ENCODE measurements around the gene LACC1. TPM values are rescaled to one million over a fixed set of nuclear protein-coding genes. Genes with fewer than 3 reads are reported as not detected.

Gene LACC1
- total RNA-seq, 1 donor from 2014 or later = 1.7 TPM

DNA sequence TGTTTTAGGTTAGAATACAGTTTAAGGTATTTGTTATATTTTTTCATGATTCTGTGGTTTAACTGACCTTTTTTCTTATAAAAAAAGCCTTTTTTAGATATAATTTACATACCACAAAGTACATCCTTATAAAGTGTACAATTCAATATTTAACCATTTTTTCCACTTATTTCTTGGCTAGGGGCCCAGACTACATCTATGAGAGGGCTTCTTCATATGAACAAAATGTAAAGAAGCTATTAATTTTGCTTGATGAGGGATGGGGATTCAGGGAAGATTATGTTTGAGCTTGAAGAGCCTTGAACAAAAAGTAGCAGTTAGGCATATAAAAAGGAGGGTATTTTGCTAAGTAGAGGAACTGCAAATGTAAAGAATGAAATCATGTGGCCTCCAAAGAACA lies 2.4 kb upstream of the LACC1 start:
- H3K9me3 Mint-ChIP-seq (ENCODE audit: unreplicated experiment) = peaks cover 5% of the 10 kb centered on the region
- H3K36me3 Mint-ChIP-seq (ENCODE audit: unreplicated experiment) = no peaks in the 10 kb centered on the region
- TF ChIP-seq, protein P1, sequence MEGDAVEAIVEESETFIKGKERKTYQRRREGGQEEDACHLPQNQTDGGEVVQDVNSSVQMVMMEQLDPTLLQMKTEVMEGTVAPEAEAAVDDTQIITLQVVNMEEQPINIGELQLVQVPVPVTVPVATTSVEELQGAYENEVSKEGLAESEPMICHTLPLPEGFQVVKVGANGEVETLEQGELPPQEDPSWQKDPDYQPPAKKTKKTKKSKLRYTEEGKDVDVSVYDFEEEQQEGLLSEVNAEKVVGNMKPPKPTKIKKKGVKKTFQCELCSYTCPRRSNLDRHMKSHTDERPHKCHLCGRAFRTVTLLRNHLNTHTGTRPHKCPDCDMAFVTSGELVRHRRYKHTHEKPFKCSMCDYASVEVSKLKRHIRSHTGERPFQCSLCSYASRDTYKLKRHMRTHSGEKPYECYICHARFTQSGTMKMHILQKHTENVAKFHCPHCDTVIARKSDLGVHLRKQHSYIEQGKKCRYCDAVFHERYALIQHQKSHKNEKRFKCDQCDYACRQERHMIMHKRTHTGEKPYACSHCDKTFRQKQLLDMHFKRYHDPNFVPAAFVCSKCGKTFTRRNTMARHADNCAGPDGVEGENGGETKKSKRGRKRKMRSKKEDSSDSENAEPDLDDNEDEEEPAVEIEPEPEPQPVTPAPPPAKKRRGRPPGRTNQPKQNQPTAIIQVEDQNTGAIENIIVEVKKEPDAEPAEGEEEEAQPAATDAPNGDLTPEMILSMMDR (IDR thresholded peaks at IDR 0.05; ENCODE audit: partially characterized antibody, unreplicated experiment) = no peak
- no peak overlapping the region for H3K27ac Mint-ChIP-seq (ENCODE audit: unreplicated experiment)
- H3K27me3 Mint-ChIP-seq (ENCODE audit: unreplicated experiment) = peaks cover 7% of the 10 kb centered on the region
- no peak for DNase-seq
- H3K4me1 Mint-ChIP-seq (ENCODE audit: low read depth, unreplicated experiment) = peaks cover 9% of the 10 kb centered on the region
- no peak overlapping the region for H3K4me3 Mint-ChIP-seq (ENCODE audit: unreplicated experiment)

DNA sequence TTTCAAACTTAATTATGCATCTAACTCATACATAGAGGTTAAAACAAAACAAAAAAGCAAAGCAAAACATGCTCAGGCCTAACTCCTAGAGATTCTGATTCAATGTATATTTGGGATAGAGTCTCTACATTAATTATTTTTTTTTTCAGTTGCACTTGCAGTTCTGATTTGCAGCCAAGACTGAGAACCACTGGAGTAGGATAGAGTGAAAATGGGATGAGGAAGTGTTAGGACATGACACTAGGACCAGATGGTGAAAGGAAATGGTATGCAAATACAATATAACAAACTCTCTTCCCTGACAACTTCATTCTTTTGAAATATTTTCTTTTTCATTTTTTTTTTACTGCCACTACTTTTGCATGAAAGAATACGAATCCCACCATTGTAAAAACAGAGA lies 1.9 kb upstream of the LACC1 start:
- peaks cover 5% of the 10 kb centered on the region for H3K9me3 Mint-ChIP-seq (ENCODE audit: unreplicated experiment)
- H3K4me3 Mint-ChIP-seq (ENCODE audit: unreplicated experiment) = peak overlapping the region; percentile 66
- DNase-seq = no peak
- peaks cover 9% of the 10 kb centered on the region for H3K4me1 Mint-ChIP-seq (ENCODE audit: low read depth, unreplicated experiment)
- H3K36me3 Mint-ChIP-seq (ENCODE audit: unreplicated experiment) = no peaks in the 10 kb centered on the region
- H3K27ac Mint-ChIP-seq (ENCODE audit: unreplicated experiment) = no peak overlapping the region
- peaks cover 7% of the 10 kb centered on the region for H3K27me3 Mint-ChIP-seq (ENCODE audit: unreplicated experiment)
- TF ChIP-seq, protein P1 (IDR thresholded peaks at IDR 0.05; ENCODE audit: partially characterized antibody, unreplicated experiment) = no peak

DNA sequence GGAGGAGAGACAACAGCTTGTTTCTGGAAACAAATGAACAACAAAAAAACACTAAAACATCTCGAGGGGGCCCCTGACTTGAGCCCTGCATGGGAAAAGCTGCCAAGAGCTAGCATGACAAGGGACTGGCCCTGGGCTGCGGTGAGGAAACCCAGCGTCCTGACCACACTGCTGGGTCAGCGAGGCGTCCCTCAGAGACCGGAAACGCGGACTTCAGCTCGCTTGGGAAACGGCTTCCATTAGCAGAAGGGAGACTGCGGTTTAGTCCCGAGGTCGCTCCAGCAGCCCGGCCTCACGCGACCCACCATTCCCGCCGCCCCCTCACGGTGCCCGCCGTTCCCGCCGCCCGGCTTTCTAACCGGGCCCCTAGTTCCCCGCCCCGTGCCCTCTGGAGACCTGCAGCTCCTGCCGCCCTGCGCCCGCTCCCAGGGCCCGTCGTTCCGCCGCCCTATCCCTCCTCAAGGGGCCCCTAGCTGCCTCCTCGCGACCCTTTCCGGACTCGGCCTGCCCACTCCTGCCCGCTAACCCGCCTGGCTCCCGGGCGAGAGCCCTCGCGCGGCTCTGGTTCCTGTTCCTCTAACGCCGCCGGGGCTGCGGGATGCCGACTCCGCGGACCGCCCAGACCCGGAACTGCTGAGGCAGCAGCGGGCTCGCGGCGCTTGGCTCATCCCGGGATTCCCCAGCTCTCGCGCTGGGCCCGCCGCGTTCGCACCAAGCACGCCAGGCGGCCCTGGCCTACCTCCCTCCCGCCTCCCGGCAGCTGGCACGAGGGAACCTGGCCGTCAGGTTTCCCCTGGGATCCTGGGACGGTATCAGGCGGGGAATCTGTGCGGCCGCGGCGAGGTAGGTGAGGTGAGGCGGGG lies 581 bp upstream of the LACC1 start, which contains the start of gene CCDC122:
Gene CCDC122 (minus strand): TSS at position 849 of the 863 bp plus-strand sequence. CDS start 10,364 bp downstream, outside the sequence.
- H3K27ac Mint-ChIP-seq (ENCODE audit: unreplicated experiment) = peak within 1 kb of the TSS; percentile 73
- peaks cover 7% of the 10 kb centered on the region for H3K27me3 Mint-ChIP-seq (ENCODE audit: unreplicated experiment)
- no peaks in the 10 kb centered on the region for H3K36me3 Mint-ChIP-seq (ENCODE audit: unreplicated experiment)
- H3K4me1 Mint-ChIP-seq (ENCODE audit: low read depth, unreplicated experiment) = peaks cover 9% of the 10 kb centered on the region
- TF ChIP-seq, protein P1 (IDR thresholded peaks at IDR 0.05; ENCODE audit: partially characterized antibody, unreplicated experiment) = no peak
- peaks cover 5% of the 10 kb centered on the region for H3K9me3 Mint-ChIP-seq (ENCODE audit: unreplicated experiment)
- DNase-seq = peak; percentile 80
- peak within 1 kb of the TSS; percentile 87 for H3K4me3 Mint-ChIP-seq (ENCODE audit: unreplicated experiment)

DNA sequence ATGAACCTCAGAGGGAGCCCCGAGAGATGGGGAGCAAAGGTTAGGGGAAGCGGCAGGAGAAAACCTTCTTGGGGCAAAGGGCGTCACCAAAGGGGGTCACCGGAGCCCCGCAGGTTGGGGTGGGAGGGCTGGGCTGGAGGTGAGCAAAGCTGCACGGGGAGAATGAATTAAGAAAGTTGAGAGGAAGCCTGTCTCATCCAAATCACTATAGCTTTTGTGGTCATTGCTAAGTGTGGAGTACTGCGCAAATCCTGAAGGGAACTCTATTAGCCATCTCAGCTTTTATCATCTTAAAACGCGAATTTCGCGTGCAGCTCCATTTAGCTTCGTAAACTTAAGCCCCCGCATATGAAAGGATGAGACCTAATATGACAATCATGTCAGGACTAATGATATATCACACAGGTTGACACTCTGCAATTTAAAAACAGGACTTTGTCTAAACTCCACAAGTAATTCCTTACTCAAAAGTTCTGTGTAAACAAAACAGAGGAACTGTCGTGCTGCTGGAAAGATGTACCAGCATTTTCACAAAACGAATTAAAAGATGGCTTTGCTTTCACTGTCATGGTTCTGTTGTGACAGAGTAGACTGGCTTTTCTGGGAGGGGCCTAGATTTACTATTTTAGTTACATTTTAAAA lies 631 bp downstream of the LACC1 start:
- H3K27me3 Mint-ChIP-seq (ENCODE audit: unreplicated experiment) = peaks cover 7% of the 10 kb centered on the region
- peak overlapping the region; percentile 87 for H3K4me3 Mint-ChIP-seq (ENCODE audit: unreplicated experiment)
- H3K9me3 Mint-ChIP-seq (ENCODE audit: unreplicated experiment) = peaks cover 5% of the 10 kb centered on the region
- peak overlapping the region; percentile 73 for H3K27ac Mint-ChIP-seq (ENCODE audit: unreplicated experiment)
- no peak for DNase-seq
- peaks cover 9% of the 10 kb centered on the region for H3K4me1 Mint-ChIP-seq (ENCODE audit: low read depth, unreplicated experiment)
- H3K36me3 Mint-ChIP-seq (ENCODE audit: unreplicated experiment) = no peaks in the 10 kb centered on the region
- TF ChIP-seq, protein P1 (IDR thresholded peaks at IDR 0.05; ENCODE audit: partially characterized antibody, unreplicated experiment) = no peak

DNA sequence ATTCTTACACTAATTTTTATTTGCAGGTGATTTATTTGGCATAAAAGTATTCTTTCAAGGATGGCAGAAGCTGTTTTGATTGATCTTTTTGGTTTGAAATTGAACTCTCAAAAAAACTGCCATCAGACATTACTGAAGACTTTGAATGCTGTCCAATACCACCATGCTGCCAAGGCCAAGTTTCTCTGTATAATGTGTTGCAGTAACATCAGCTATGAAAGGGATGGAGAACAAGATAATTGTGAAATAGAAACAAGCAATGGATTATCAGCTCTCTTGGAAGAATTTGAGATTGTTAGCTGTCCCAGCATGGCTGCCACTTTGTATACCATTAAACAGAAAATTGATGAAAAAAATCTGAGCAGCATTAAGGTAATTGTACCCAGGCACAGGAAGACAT lies 1.2 kb downstream of the LACC1 start:
- DNase-seq = no peak
- Mint-ChIP-seq H3K27me3 (ENCODE audit: unreplicated experiment) (peaks cover 7% of the 10 kb centered on the region), H3K4me3 (ENCODE audit: unreplicated experiment) (no peak overlapping the region), H3K4me1 (ENCODE audit: low read depth, unreplicated experiment) (peaks cover 9% of the 10 kb centered on the region), H3K9me3 (ENCODE audit: unreplicated experiment) (peaks cover 5% of the 10 kb centered on the region), H3K27ac (ENCODE audit: unreplicated experiment) (no peak overlapping the region), H3K36me3 (ENCODE audit: unreplicated experiment) (no peaks in the 10 kb centered on the region)
- TF ChIP-seq, protein P1 (IDR thresholded peaks at IDR 0.05; ENCODE audit: partially characterized antibody, unreplicated experiment) = no peak

Data from glutamatergic neuron (in vitro differentiated cells).